ENCODE measurements around the gene HEG1. TPM values are rescaled to one million over a fixed set of nuclear protein-coding genes. Genes with fewer than 3 reads are reported as not detected.

Gene HEG1
- total and polyA plus RNA-seq, 2 of the 13 experiments (the other 11 are each of a cell fraction or from before 2014, with no cell fraction given) = 10.7 to 18.2 TPM

DNA sequence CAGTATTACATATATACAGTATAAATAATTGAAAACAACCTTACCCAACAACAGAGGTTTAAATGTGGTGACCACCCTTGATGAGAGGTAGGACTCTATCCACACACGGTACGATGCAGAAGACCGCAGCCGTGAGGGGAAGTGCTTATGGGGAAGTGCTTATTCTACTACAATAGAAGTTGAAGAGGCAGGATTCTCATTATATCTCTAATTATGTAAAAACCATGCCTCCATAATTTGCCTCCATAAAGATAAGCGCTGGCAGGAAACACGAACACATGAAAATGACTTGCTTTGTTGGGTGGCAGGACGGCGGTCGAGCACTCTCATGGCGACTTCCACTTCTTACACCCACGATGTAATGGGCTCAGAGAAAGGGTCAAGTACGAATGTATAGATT is 114.0 kb downstream of the HEG1 start (continued):
- no peak for TF ChIP-seq ZNF75D (CRISPR knock-in tag; IDR thresholded peaks at IDR 0.05; ENCODE audit: borderline replicate concordance)
- TF ChIP-seq ATF1 (CRISPR knock-in tag; IDR thresholded peaks at IDR 0.05) = no peak

DNA sequence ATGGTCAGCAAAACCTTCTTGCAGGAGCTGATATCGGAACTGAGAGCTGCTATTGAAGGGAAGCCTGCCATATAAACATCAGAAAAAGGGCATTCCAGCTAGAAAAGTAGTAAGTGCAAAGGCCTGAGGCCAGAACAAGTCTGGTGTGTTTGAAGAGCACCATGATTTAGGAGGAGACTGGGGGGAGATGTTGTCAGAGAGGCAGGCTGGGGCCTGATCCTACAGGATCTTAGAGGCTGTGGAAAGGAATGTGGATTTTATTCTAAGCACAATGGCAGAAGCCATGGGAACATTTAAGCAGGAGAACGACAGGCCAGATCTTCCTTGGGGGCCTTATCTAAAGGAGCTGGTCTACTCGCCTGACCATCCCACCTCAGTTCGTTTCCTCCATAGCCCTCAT is 116.1 kb downstream of the HEG1 start:
- Histone ChIP-seq H3K4me3 (replicated peaks in 1 of 3; ENCODE audit: insufficient read depth in 1 of 3, low read depth in 2 of 3, low read length in 3 of 3) (no peak overlapping the region), H3K4me2 (ENCODE audit: low read depth, low read length) (no peak overlapping the region), H3K9me3 (ENCODE audit: low read length) (no peaks in the 10 kb centered on the region), H4K20me1 (ENCODE audit: insufficient read depth, low read length) (no peaks in the 10 kb centered on the region), H3K27me3 (ENCODE audit: control insufficient read depth in 1 of 2, insufficient read depth in 2 of 2, low read length in 2 of 2) (no peaks in the 10 kb centered on the region), H3K36me3 (replicated peaks in 1 of 2; ENCODE audit: control insufficient read depth in 1 of 2, insufficient read depth in 2 of 2, low read length in 2 of 2) (no peaks in the 10 kb centered on the region), H3K79me2 (ENCODE audit: insufficient read depth, low read length) (no peaks in the 10 kb centered on the region), H2AFZ (ENCODE audit: low read length) (no peak overlapping the region), H3K27ac (ENCODE audit: extremely low read length, insufficient read depth, low read length) (no peak overlapping the region), H3K9ac (ENCODE audit: insufficient read depth, low read depth, low read length) (no peak overlapping the region), H3K4me1 (ENCODE audit: insufficient read depth, low read length) (peaks cover 18% of the 10 kb centered on the region)
- WGBS (ENCODE audit: low lambda C conversion rate) = 40% methylated on average over 4 of the region's 4 CpGs
- ATAC-seq (no peak), FAIRE-seq (no peak), DNase-seq (ENCODE audit: low spot score) (no peak)
- CTCF ChIA-PET (ENCODE audit: low intra/inter-chr PET ratio, low total read pairs) = no interaction called here
- POLR2A ChIA-PET = no interaction called here
- intact Hi-C loops (cut with micrococcal nuclease; ENCODE audit: unreplicated experiment) (no loop called here), in situ Hi-C loops (cut with HindIII; ENCODE audit: extremely low pct_ligation_motif_present, low pct_unique_long_range_greater_than_20kb) (no loop called here)
- BruUV-seq (replicated peaks) = no TSS peak
- no peak for TF ChIP-seq CBX5 (CRISPR knock-in tag; IDR thresholded peaks at IDR 0.05; ENCODE audit: borderline replicate concordance)
- TF ChIP-seq ATRX (CRISPR knock-in tag; IDR thresholded peaks at IDR 0.05; ENCODE audit: borderline replicate concordance) = no peak
- TF ChIP-seq ZFY (CRISPR knock-in tag; IDR thresholded peaks at IDR 0.05) = no peak
- TF ChIP-seq ZNF251 (CRISPR knock-in tag; IDR thresholded peaks at IDR 0.05) = no peak
- TF ChIP-seq PHF21A (CRISPR knock-in tag; IDR thresholded peaks at IDR 0.05) = no peak
- TF ChIP-seq CBX2 (IDR thresholded peaks at IDR 0.05; ENCODE audit: low read depth, low read length) = no peak
- no peak for TF ChIP-seq CBX2 (CRISPR knock-in tag; IDR thresholded peaks at IDR 0.05; ENCODE audit: low read depth)
- TF ChIP-seq ZMYM4 (CRISPR knock-in tag; IDR thresholded peaks at IDR 0.05) = no peak
- TF ChIP-seq, protein P1, sequence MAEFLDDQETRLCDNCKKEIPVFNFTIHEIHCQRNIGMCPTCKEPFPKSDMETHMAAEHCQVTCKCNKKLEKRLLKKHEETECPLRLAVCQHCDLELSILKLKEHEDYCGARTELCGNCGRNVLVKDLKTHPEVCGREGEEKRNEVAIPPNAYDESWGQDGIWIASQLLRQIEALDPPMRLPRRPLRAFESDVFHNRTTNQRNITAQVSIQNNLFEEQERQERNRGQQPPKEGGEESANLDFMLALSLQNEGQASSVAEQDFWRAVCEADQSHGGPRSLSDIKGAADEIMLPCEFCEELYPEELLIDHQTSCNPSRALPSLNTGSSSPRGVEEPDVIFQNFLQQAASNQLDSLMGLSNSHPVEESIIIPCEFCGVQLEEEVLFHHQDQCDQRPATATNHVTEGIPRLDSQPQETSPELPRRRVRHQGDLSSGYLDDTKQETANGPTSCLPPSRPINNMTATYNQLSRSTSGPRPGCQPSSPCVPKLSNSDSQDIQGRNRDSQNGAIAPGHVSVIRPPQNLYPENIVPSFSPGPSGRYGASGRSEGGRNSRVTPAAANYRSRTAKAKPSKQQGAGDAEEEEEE (CRISPR knock-in tag; IDR thresholded peaks at IDR 0.05; ENCODE audit: borderline replicate concordance) = no peak
- no peak for TF ChIP-seq GABPA (IDR thresholded peaks at IDR 0.05; ENCODE audit: low read depth, low read length)
- no peak for TF ChIP-seq GABPA (CRISPR knock-in tag; IDR thresholded peaks at IDR 0.05; ENCODE audit: low read depth)
- TF ChIP-seq, protein P2, sequence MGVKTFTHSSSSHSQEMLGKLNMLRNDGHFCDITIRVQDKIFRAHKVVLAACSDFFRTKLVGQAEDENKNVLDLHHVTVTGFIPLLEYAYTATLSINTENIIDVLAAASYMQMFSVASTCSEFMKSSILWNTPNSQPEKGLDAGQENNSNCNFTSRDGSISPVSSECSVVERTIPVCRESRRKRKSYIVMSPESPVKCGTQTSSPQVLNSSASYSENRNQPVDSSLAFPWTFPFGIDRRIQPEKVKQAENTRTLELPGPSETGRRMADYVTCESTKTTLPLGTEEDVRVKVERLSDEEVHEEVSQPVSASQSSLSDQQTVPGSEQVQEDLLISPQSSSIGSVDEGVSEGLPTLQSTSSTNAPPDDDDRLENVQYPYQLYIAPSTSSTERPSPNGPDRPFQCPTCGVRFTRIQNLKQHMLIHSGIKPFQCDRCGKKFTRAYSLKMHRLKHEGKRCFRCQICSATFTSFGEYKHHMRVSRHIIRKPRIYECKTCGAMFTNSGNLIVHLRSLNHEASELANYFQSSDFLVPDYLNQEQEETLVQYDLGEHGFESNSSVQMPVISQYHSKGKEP (CRISPR knock-in tag; IDR thresholded peaks at IDR 0.05) = no peak
- TF ChIP-seq PRPF4 (IDR thresholded peaks at IDR 0.05; ENCODE audit: low read depth, low read length, poor library complexity, severe bottlenecking) = no peak
- TF ChIP-seq, protein P3, sequence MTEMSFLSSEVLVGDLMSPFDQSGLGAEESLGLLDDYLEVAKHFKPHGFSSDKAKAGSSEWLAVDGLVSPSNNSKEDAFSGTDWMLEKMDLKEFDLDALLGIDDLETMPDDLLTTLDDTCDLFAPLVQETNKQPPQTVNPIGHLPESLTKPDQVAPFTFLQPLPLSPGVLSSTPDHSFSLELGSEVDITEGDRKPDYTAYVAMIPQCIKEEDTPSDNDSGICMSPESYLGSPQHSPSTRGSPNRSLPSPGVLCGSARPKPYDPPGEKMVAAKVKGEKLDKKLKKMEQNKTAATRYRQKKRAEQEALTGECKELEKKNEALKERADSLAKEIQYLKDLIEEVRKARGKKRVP (CRISPR knock-in tag; IDR thresholded peaks at IDR 0.05) = no peak
- TF ChIP-seq ZKSCAN5 (CRISPR knock-in tag; IDR thresholded peaks at IDR 0.05) = no peak
- no peak for TF ChIP-seq NR3C1 (CRISPR knock-in tag; IDR thresholded peaks at IDR 0.05)

All from HepG2 (cell line).